Upper lobe of left lung (tissue), 6 donors: ENCODE data around the gene CDH11. TPM values are rescaled to one million over a fixed set of nuclear protein-coding genes. Genes with fewer than 3 reads are reported as not detected.

Experiments
- ATAC-seq, 2 donors: fragments of 200-7000 bp; cut with Tn5 transposase; one replicate each; pipeline ENCODE4 v1.9.1; 2022; ENCODE audit warnings: mild to moderate bottlenecking in 2 of 2, moderate library complexity in 2 of 2; ENCODE audit not compliant: low FRiP score in 2 of 2
- DNase-seq, 2 donors: peaks; one replicate each; pipeline ENCODE4 v3.0.0-alpha.2; 2019 to 2020
- H3K27ac ChIP-seq, 4 donors: fragments of 200-600 bp; sonication (generic); one replicate each; pipeline ENCODE4 v1.5.1; 2016 to 2019
- H3K27me3 ChIP-seq, 4 donors: fragments of 200-600 bp; sonication (generic); one replicate each; pipeline ENCODE4 v1.5.1; 2017 to 2019
- H3K36me3 ChIP-seq, 4 donors: fragments of 200-600 bp; sonication (generic); one replicate each; pipeline ENCODE4 v1.5.1; 2016 to 2019
- H3K4me1 ChIP-seq, 4 donors: fragments of 200-600 bp; sonication (generic); one replicate each; pipeline ENCODE4 v1.5.1; 2018 to 2019
- H3K4me3 ChIP-seq, 4 donors: fragments of 200-600 bp; sonication (generic); one replicate each; pipeline ENCODE4 v1.5.1; 2017 to 2019; ENCODE audit warnings: mild to moderate bottlenecking in 2 of 4, moderate library complexity in 1 of 4
- H3K9me3 ChIP-seq, 4 donors: fragments of 200-600 bp; sonication (generic); one replicate each; pipeline ENCODE4 v1.5.1; 2018 to 2019
- CTCF ChIP-seq, 6 experiments: fragments of 450-650 bp in 4 of 6; fragments of 200-600 bp in 2 of 6; sonication (generic) in 2 of 6; IDR thresholded peaks; one replicate each; pipeline ENCODE4 v1.5.1; 2016 to 2019; ENCODE audit warnings: antibody characterized with exemption in 6 of 6
- EP300 ChIP-seq, 4 donors: sonication (generic); formaldehyde crosslinking; IDR thresholded peaks; one replicate each; pipeline ENCODE4 v1.5.1; 2017; ENCODE audit warnings: antibody characterized with exemption in 4 of 4, control low read depth in 2 of 4
- POLR2A ChIP-seq, 4 donors: fragments of 450-650 bp; IDR thresholded peaks; one replicate each; pipeline ENCODE4 v1.5.1; 2016 to 2017; ENCODE audit warnings: antibody characterized with exemption in 4 of 4, mild to moderate bottlenecking in 2 of 4
- POLR2AphosphoS5 ChIP-seq, 2 donors: sonication (generic); formaldehyde crosslinking; IDR thresholded peaks; one replicate each; pipeline ENCODE4 v1.5.1; 2017; ENCODE audit warnings: antibody characterized with exemption in 2 of 2
- WGBS, 2 donors: methylation state at CpG; one replicate each; pipeline ENCODE4 v1.1.5; 2017 to 2018; 5-methylcytosine and 5-hydroxymethylcytosine counted together
- total RNA-seq, 6 donors: library from RNA; depleted of rRNA in 4 of 6; stranded (reverse); fragments of >200 nt in 4 of 6; gene quantifications; one replicate each; pipeline versions ENCODE4 v1.1.0 to v1.2.1, GENCODE V29; 2016 to 2021
- donor health status: DM: no; HTN: no; CAD: no; lungs with moderate emphysema.
- donor health status: DM: no; HTN: yes; CAD: no; lungs with severe emphysema.

The CDH11 gene
- total RNA-seq, 6 donors from 2014 or later: 20.9 to 164 (median 74.2) TPM

- no peak overlapping the region for H3K27ac ChIP-seq
- DNase-seq: no peak
- H3K9me3 ChIP-seq: no peaks in the 10 kb centered on the region
- TF ChIP-seq CTCF (IDR thresholded peaks at IDR 0.05) (no peak), POLR2AphosphoS5 (IDR thresholded peaks at IDR 0.05) (no peak), POLR2A (IDR thresholded peaks at IDR 0.05) (no peak), EP300 (IDR thresholded peaks at IDR 0.05) (no peak)
- WGBS, 2 donors: 46 to 60% methylated on average over 2 of the region's 2 CpGs
- H3K36me3 ChIP-seq: no peaks in the 10 kb centered on the region
- H3K27me3 ChIP-seq: no peaks in the 10 kb centered on the region
- H3K4me3 ChIP-seq: no peak overlapping the region
- H3K4me1 ChIP-seq: no peaks in the 10 kb centered on the region
- ATAC-seq: no peak
These were observed 38.6 kb downstream of the CDH11 start for GRCh38 chr16:65083164-65083857.

GRCh38 chr16:65079549-65079948, 42.3 kb downstream of the CDH11 start:
- Histone ChIP-seq H3K36me3 (no peaks in the 10 kb centered on the region), H3K4me1 (no peaks in the 10 kb centered on the region), H3K4me3 (no peak overlapping the region), H3K27ac (no peak overlapping the region), H3K9me3 (no peaks in the 10 kb centered on the region), H3K27me3 (no peaks in the 10 kb centered on the region)
- 83 to 84% methylated on average over 2 of the region's 2 CpGs for WGBS, 2 donors
- TF ChIP-seq POLR2A (IDR thresholded peaks at IDR 0.05) (no peak), POLR2AphosphoS5 (IDR thresholded peaks at IDR 0.05) (no peak), EP300 (IDR thresholded peaks at IDR 0.05) (no peak), CTCF (IDR thresholded peaks at IDR 0.05) (no peak)
- no peak for ATAC-seq
- DNase-seq: no peak

- H3K36me3 ChIP-seq: no peaks in the 10 kb centered on the region
- H3K9me3 ChIP-seq: no peaks in the 10 kb centered on the region
- ATAC-seq (no peak), DNase-seq (no peak)
- no peak overlapping the region for H3K4me3 ChIP-seq
- no peaks in the 10 kb centered on the region for H3K27me3 ChIP-seq
- WGBS, 2 donors: 91 to 97% methylated on average over 1 of the region's 1 CpG
- no peak overlapping the region for H3K27ac ChIP-seq
- no peak for TF ChIP-seq POLR2AphosphoS5 (IDR thresholded peaks at IDR 0.05)
- no peak for TF ChIP-seq POLR2A (IDR thresholded peaks at IDR 0.05)
- no peak for TF ChIP-seq EP300 (IDR thresholded peaks at IDR 0.05)
- TF ChIP-seq CTCF (IDR thresholded peaks at IDR 0.05): no peak
- no peaks in the 10 kb centered on the region for H3K4me1 ChIP-seq
These were observed 44.7 kb downstream of the CDH11 start for GRCh38 chr16:65077181-65077580.

- no peak for ATAC-seq
- no peak overlapping the region for H3K27ac ChIP-seq
These were observed 46.0 kb downstream of the CDH11 start for GRCh38 chr16:65075877-65076276.

More at GRCh38 chr16:65075877-65076276, 46.0 kb downstream of the CDH11 start:
- Histone ChIP-seq H3K27me3 (no peaks in the 10 kb centered on the region), H3K36me3 (no peaks in the 10 kb centered on the region), H3K9me3 (no peaks in the 10 kb centered on the region), H3K4me3 (no peak overlapping the region), H3K4me1 (no peaks in the 10 kb centered on the region)
- TF ChIP-seq EP300 (IDR thresholded peaks at IDR 0.05): no peak
- TF ChIP-seq POLR2AphosphoS5 (IDR thresholded peaks at IDR 0.05): no peak
- TF ChIP-seq CTCF (IDR thresholded peaks at IDR 0.05): no peak
- no peak for TF ChIP-seq POLR2A (IDR thresholded peaks at IDR 0.05)
- DNase-seq: no peak
- WGBS, 2 donors: 72 to 83% methylated on average over 2 of the region's 2 CpGs
